Dendritic cell treated with granulocyte-macrophage colony-stimulating factor and Interleukin-4, amounts not matched to agents 40 ng/mL and 50 ng/mL, for 4 days (primary cell): ENCODE data around the gene ZNF776.

Experiments used
- H3K27ac Mint-ChIP-seq: one replicate; pipeline ENCODE4 v1.8.0; 2022; ENCODE audit warnings: mild to moderate bottlenecking, mixed read lengths
- H3K27me3 Mint-ChIP-seq: one replicate; pipeline ENCODE4 v1.8.0; 2022; ENCODE audit warnings: mild to moderate bottlenecking, mixed read lengths
- H3K36me3 Mint-ChIP-seq: one replicate; pipeline ENCODE4 v1.8.0; 2022; ENCODE audit warnings: low read depth, mixed read lengths
- H3K4me1 Mint-ChIP-seq: one replicate; pipeline ENCODE4 v1.8.0; 2022; ENCODE audit warnings: low read depth, mixed read lengths
- H3K4me3 Mint-ChIP-seq: one replicate; pipeline ENCODE4 v1.8.0; 2022; ENCODE audit warnings: mild to moderate bottlenecking, moderate library complexity, mixed read lengths
- H3K9me3 Mint-ChIP-seq: one replicate; pipeline ENCODE4 v1.8.0; 2022; ENCODE audit warnings: mixed read lengths
- intact Hi-C: fragments of 100-400 bp; cut with micrococcal nuclease; formaldehyde crosslinking; loops from one replicate; pipeline ENCODE4 v1.15.0; 2022

ZNF776 gene

DNA sequence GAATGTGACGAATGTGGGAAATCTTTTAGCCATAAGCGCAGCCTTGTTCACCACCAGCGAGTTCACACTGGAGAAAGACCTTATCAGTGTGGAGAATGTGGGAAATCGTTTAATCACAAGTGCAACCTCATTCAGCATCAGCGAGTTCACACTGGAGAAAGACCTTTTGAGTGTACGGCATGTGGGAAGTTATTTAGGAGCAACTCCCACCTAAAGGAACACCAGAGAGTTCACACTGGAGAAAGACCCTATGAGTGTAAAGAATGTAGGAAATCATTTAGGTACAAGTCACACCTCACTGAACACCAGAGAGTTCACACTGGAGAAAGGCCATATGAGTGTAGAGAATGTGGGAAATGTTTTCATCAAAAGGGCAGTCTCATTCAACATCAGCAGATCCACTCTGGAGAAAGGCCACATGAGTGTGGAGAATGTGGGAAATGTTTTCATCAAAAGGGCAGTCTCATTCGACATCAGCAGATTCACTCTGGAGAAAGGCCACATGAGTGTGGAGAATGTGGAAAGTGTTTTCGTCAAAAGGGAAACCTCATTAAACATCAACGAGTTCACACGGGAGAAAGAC is 7.6 kb downstream of the ZNF776 start:
- Mint-ChIP-seq H3K9me3 (peaks cover 71% of the 10 kb centered on the region), H3K4me1 (no peaks in the 10 kb centered on the region), H3K27ac (no peak overlapping the region), H3K4me3 (no peak overlapping the region), H3K36me3 (peaks cover 100% of the 10 kb centered on the region), H3K27me3 (no peaks in the 10 kb centered on the region)
- intact Hi-C loops, result no loop called here

- H3K4me3 Mint-ChIP-seq, result no peak overlapping the region
- no peaks in the 10 kb centered on the region for H3K27me3 Mint-ChIP-seq
- H3K9me3 Mint-ChIP-seq, result peaks cover 62% of the 10 kb centered on the region
- H3K4me1 Mint-ChIP-seq, result no peaks in the 10 kb centered on the region
- peaks cover 100% of the 10 kb centered on the region for H3K36me3 Mint-ChIP-seq
- no peak overlapping the region for H3K27ac Mint-ChIP-seq
- intact Hi-C loops, result no loop called here
Observed at GRCh38 chr19:57755031-57755430, 8.4 kb downstream of the ZNF776 start.

GRCh38 chr19:57757941-57758340 is 11.3 kb downstream of the ZNF776 start:
- Mint-ChIP-seq H3K4me1 (no peaks in the 10 kb centered on the region), H3K4me3 (no peak overlapping the region), H3K27ac (no peak overlapping the region), H3K36me3 (peaks cover 98% of the 10 kb centered on the region), H3K9me3 (peaks cover 34% of the 10 kb centered on the region), H3K27me3 (no peaks in the 10 kb centered on the region)
- intact Hi-C loops, result no loop called here

DNA sequence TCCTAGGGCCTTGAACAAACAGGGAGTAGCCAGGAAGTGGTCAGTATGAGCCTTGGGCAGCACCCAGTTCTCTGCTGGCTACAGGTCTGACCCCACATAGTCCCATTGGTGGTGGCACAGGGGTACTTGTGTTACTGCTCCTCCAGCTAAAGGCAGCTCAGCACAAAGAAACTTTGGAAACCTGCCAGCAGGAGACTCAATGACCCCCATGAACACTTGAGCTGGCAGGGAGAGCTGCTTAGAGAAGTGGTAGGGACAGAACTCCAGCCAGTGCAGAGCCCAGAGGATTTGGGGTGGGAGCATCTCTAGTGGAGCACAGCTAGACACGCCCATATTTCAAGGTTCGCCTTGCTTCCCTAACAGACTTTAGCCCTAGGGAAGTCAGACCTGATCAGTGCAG is 12.5 kb downstream of the ZNF776 start:
- H3K27ac Mint-ChIP-seq, result no peak overlapping the region
- H3K27me3 Mint-ChIP-seq, result no peaks in the 10 kb centered on the region
- intact Hi-C loops, result no loop called here
- no peaks in the 10 kb centered on the region for H3K4me1 Mint-ChIP-seq
- peaks cover 23% of the 10 kb centered on the region for H3K9me3 Mint-ChIP-seq
- H3K36me3 Mint-ChIP-seq, result peaks cover 98% of the 10 kb centered on the region
- H3K4me3 Mint-ChIP-seq, result no peak overlapping the region

DNA sequence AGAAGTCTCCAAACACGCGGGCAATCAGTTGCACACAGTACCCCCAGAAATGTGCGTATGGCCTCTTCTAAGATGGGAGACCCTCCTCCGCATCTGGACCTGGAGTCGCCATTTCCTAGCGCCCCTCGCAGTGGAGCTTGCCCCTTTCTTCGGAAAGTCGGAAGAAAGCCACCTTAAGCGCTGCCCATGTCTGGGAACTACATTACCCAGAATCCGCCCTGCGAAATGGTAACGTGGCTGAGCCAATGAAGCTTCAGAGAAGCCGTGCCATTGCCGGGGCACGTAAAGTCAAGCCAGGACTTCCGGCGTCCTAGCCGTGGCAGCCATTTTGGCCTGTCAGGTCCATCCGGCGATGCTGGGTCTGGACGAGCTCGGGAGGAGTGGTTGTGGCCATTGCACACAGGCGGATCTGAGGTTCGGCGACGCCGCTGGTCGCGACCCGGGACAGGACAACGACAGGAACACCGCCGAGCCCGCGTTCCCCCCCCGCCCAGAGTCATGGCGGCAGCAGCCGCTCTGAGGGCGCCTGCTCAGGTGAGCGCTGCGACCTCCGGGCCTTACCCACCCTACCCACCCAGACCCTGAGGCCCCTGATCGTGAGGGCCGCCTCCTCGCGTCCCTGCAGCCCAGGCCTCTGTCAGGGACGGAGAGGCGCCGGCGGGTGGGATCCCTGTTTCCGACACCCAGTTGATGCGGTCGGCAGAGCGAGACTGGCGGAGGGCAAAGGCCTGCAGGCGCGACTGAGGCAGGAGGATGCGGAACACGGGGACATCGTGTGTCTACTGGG is 22.9 kb downstream of the ZNF776 start, which contains the start of gene ZNF586:
ZNF586 (plus strand) TSS at position 332 of the 787 bp plus-strand sequence; CDS start at position 499, 167 bp downstream.
- peak within 1 kb of the TSS; percentile 90 for H3K4me3 Mint-ChIP-seq
- no peaks in the 10 kb centered on the region for H3K27me3 Mint-ChIP-seq
- H3K36me3 Mint-ChIP-seq, result peaks cover 68% of the 10 kb centered on the region
- intact Hi-C loops, result loop anchor here (1.0 to 10.0 kb wide), 2 partner anchors 23 to 45 kb away; partner anchors contain the start of genes ZNF552 and ZNF776
- peak within 1 kb of the TSS; percentile 88 for H3K27ac Mint-ChIP-seq
- peaks cover 24% of the 10 kb centered on the region for H3K4me1 Mint-ChIP-seq
- H3K9me3 Mint-ChIP-seq, result peaks cover 39% of the 10 kb centered on the region

DNA sequence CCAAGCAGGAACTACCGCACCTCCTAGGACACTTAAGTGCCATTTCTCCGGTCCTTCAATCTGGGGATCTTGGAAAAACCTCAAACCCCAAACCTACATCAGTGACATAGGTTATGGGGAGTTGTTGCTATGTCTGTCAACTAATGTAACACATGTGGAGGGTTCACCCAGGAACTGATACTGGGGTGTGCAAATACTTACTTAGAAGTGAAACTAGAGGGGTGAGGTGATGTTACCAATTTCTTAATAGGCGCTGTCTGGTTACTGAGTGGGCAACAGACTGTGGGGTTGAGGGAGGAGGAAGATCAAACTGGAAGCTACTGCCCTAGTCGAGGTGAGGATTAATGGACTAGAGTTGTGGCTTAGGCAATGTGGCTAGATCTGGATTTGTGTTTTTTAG is 24.8 kb downstream of the ZNF776 start:
- Mint-ChIP-seq H3K27me3 (no peaks in the 10 kb centered on the region), H3K36me3 (peaks cover 82% of the 10 kb centered on the region), H3K4me3 (no peak overlapping the region), H3K27ac (no peak overlapping the region), H3K4me1 (peaks cover 24% of the 10 kb centered on the region), H3K9me3 (peaks cover 50% of the 10 kb centered on the region)
- intact Hi-C loops, result no loop called here

DNA sequence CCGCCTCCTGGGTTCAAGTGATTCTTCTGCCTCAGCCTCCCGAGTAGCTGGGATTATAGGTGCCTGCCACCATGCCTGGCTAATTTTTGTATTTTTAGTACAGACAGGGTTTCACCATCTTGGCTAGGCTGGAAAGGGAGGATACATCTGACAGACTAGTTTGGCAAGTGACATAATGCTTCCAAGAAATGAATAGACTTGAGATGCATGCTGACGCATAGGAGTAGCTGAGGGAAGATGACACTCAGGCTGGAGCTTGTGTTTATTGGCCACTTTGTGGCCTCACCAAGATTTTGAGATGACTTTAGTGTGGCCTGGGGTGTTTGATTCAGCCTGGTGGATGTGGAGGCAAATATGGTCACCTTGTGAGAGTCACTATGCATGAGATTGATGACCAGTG is 26.9 kb downstream of the ZNF776 start:
- Mint-ChIP-seq H3K4me3 (no peak overlapping the region), H3K36me3 (peaks cover 93% of the 10 kb centered on the region), H3K27me3 (no peaks in the 10 kb centered on the region), H3K27ac (no peak overlapping the region), H3K9me3 (peaks cover 65% of the 10 kb centered on the region), H3K4me1 (peaks cover 24% of the 10 kb centered on the region)
- intact Hi-C loops, result no loop called here

DNA sequence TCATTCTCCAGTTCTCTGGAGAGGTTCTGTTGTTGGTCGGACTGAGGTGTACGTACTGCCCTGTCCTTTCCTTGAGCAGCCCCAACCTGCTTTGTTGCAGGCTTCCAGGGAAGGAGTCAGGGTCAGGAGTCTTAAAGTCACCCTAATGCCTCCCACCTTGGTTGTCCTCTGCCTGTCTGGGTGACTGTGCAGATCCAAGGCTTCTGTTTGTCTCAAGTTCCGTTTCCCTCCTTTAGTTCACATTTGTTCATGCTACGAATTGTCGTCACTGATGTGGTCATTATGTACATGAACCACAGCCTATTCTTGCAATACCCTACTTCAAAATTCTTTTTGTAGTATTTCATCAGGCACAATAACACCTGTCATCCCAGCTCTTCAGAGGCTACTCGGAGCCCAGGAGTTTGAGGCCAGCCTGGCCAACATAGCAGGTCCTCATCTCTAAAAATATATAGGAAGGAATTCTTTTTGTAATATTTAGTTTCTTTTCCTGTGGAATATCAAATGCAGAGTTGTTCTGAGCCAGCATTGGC is 30.2 kb downstream of the ZNF776 start:
- H3K36me3 Mint-ChIP-seq, result peaks cover 94% of the 10 kb centered on the region
- H3K4me3 Mint-ChIP-seq, result no peak overlapping the region
- intact Hi-C loops, result no loop called here
- no peak overlapping the region for H3K27ac Mint-ChIP-seq
- peaks cover 83% of the 10 kb centered on the region for H3K9me3 Mint-ChIP-seq
- H3K4me1 Mint-ChIP-seq, result peaks cover 6% of the 10 kb centered on the region
- no peaks in the 10 kb centered on the region for H3K27me3 Mint-ChIP-seq

- intact Hi-C loops, result no loop called here
- Mint-ChIP-seq H3K36me3 (peaks cover 87% of the 10 kb centered on the region), H3K27ac (no peak overlapping the region), H3K9me3 (peaks cover 68% of the 10 kb centered on the region), H3K27me3 (no peaks in the 10 kb centered on the region), H3K4me3 (no peak overlapping the region), H3K4me1 (peaks cover 6% of the 10 kb centered on the region)
Observed at GRCh38 chr19:57778336-57778735, 31.7 kb downstream of the ZNF776 start.

DNA sequence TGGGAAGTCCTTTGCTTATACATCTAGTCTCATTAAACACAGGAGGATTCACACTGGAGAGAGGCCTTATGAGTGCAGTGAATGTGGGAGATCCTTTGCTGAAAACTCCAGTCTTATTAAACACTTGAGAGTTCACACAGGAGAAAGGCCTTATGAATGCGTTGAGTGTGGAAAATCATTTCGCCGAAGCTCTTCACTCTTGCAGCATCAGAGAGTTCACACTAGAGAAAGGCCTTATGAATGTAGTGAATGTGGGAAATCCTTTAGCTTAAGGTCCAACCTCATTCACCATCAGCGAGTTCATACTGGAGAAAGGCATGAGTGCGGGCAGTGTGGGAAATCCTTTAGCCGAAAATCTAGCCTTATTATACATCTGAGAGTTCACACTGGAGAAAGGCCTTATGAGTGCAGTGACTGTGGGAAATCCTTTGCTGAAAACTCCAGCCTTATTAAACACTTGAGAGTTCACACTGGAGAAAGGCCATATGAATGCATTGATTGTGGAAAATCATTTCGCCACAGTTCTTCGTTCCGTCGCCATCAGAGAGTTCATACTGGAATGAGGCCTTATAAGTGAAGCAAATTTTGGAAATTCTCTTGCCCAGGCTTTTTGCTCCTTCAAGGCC is 32.7 kb downstream of the ZNF776 start:
- intact Hi-C loops, result no loop called here

DNA sequence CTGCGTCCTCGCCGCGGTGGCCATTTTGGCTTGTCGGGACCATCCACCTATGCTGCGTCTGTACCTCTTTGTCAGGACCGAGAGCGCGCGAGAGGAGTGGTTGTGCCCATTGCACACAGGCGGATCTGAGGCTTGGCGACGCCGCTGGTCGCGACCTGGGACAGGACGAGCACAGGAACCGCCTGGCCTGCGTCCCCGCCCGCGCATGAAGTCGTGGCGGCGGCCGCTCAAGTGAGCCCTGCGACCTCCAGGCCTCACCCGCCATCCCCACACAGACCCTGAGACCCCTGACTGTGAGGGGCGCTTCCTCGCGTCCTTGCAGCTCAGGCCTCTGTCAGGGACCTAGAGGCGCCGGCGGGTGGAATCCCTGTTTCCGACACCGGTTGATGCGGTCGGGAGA is 39.7 kb downstream of the ZNF776 start:
- Mint-ChIP-seq H3K27me3 (no peaks in the 10 kb centered on the region), H3K9me3 (peaks cover 60% of the 10 kb centered on the region), H3K4me3 (no peak overlapping the region), H3K4me1 (no peaks in the 10 kb centered on the region), H3K36me3 (peaks cover 80% of the 10 kb centered on the region), H3K27ac (no peak overlapping the region)
- intact Hi-C loops, result no loop called here

More for the DNA sequence above, 32.7 kb downstream of the ZNF776 start:
- H3K27me3 Mint-ChIP-seq, result no peaks in the 10 kb centered on the region
- H3K27ac Mint-ChIP-seq, result no peak overlapping the region
- H3K4me1 Mint-ChIP-seq, result no peaks in the 10 kb centered on the region
- peaks cover 84% of the 10 kb centered on the region for H3K36me3 Mint-ChIP-seq
- peaks cover 60% of the 10 kb centered on the region for H3K9me3 Mint-ChIP-seq
- no peak overlapping the region for H3K4me3 Mint-ChIP-seq

- intact Hi-C loops, result no loop called here
Observed at GRCh38 chr19:57786906-57787305, 40.3 kb downstream of the ZNF776 start.

DNA sequence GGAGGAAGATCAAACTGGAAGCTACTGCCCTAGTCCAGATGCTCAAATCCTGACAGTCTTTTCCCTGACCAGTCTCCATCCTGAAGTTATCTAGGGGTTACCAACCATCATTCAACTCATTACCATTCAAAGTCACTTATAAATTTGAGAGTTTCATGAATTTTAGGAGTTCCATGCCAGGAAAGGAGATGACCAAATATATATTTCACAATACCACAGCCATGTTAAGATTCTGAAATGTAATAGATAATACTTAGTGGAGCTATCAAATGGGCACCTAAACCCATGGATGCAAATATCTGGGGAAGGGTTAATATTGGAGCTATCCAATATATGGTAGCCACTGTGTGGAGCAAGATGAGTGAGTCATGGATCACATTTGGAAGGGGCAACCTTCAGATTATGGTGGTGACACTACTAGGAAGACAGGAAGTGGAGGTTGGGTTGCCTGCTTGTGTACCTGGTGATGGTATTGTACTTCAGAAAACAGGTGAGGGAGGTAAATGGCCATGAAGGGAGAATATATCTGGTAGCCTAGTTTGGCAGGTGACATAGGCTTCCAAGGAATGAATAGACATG is 41.6 kb downstream of the ZNF776 start:
- peaks cover 87% of the 10 kb centered on the region for H3K36me3 Mint-ChIP-seq
- H3K27me3 Mint-ChIP-seq, result no peaks in the 10 kb centered on the region
- peaks cover 59% of the 10 kb centered on the region for H3K9me3 Mint-ChIP-seq
- no peak overlapping the region for H3K4me3 Mint-ChIP-seq
- no peak overlapping the region for H3K27ac Mint-ChIP-seq
- no peaks in the 10 kb centered on the region for H3K4me1 Mint-ChIP-seq
- intact Hi-C loops, result no loop called here

More at GRCh38 chr19:57786906-57787305, 40.3 kb downstream of the ZNF776 start:
- Mint-ChIP-seq H3K9me3 (peaks cover 59% of the 10 kb centered on the region), H3K36me3 (peaks cover 82% of the 10 kb centered on the region), H3K4me1 (no peaks in the 10 kb centered on the region), H3K27me3 (no peaks in the 10 kb centered on the region), H3K4me3 (no peak overlapping the region), H3K27ac (no peak overlapping the region)

GRCh38 chr19:57789288-57789687 is 42.7 kb downstream of the ZNF776 start:
- intact Hi-C loops, result no loop called here
- Mint-ChIP-seq H3K9me3 (peaks cover 59% of the 10 kb centered on the region), H3K27me3 (no peaks in the 10 kb centered on the region), H3K36me3 (peaks cover 86% of the 10 kb centered on the region), H3K4me3 (no peak overlapping the region), H3K27ac (no peak overlapping the region), H3K4me1 (no peaks in the 10 kb centered on the region)
